Nucleus accumbens (tissue), 56 donors: Measurements from ENCODE around the gene PARK7.

ENCODE experiments used
- DNase-seq, 56 donors: peaks; one replicate each; lab custom pipeline; 2025; lab: John Stamatoyannopoulos, UW

Gene PARK7

DNA sequence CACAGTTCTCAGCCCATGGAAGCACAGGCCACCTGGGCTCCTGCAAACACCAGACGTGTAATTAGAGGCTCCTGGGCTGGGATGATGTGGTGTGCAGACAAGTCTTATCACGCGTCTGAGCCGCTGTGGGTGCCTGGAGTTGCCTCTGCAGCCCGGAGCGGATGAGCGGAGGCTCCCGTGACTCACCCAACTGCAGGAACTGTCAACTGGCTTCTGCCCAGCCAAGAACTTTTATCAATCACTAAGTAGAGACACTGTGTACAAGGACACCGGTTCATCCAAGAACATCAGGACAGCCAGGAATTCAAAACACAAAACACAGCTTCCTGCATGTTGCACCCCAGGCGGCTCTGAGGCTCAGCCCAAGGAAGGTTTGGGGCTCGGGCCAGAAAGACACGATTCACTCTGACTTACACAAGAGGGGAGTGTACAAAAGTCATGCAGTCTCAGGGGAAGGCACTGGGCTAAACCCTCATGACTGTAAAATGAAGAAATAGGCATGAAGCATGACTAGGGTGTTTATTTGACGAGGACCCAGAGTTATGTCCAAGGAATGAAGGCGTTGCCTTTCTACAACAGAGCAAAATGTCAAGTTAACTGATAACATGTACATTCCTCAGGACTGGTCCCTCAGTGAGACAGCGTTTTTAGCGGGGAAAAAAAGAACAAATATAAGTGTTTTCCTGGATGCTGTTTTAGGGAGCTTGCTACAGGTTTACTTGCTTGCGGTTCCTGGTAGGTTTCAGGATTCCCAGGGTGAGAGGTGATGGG is 43.5 kb downstream of the PARK7 start:
- DNase-seq, result peak in 13 of 56 donors; percentile 14 to 59 (median 21)

DNA sequence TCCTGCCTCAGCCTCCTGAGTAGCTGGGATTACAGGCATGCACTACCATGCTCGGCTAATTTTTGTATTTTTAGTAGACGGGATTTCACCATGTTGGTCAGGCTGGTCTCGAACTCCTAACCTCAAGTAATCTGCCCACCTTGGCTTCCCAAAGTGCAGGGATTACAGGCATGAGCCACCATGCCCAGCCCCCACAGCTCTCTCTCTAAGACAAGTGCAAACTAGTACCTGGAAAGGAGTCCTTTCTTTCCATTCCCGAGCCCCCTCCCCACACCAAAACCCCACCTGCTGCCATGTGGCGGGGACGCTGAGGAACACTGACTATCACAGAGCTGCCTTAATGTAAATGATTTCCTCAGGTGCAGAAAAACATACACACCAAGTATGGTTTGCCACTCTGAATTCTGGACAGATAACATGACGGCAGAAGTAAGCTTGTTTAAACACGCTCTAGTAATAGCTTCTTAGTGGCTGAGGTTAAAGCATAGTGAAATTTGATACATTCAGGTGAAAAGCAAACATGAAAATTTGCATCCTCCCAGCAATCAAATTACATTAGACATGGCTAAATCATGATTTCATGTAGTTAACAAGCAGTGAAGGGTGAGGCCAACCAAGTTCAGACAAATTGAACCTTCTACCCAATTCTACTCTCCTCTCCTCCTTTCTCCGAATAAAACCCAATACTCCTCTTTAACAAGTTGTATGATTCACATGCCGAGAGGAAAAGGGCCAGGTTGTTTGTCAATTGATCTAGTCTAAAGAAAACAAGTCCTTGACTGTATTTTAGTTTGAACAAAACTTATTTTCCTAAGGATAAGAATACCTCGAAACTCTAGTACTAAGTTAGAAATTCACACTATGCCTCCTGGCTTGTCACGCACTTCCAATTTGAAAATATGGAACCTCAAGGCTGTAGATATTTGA is 44.8 kb downstream of the PARK7 start:
- DNase-seq, result no peak

DNA sequence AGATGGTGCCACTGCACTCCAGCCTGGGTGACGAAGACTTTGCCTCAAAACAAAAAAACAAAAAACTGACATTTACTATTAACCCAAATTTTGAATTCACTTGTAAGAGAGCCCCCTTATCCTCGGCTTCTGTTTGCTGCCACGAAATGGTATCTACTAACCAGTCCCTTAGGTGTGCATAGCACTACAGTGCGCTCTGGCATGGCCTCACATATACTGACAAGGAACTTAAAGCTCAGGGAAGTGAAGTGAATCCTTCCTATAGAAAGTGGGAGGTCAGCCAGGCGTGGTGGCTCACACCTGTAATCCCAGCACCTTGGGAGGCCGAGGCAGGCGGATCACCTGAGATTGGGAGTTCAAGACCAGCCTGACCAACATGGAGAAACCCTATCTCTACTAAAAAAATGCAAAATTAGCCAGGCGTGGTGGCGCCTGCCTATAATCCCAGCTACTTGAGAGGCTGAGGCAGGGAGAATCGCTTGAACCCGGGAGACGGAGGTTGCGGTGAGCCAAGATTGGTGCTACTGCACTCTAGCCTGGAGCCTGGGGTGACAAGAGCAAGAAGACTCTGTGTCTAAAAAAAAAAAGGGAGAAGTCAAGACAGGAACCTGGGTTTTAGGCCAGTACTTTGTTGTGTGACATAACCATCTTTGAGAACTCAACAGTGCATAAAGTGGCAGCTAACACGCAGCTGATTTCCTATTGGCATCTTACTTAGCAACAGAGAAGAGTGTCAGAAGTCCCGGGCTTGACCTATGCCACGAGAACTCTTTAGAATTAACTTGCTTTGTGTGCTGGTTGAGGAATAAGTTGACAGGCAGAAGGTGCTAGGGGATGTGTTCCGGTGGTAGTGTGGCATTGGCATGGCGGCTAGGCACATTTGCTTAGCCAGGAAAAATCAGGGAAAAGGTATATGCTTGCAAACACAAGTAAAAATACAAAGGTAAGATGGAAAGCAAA is 47.8 kb downstream of the PARK7 start:
- DNase-seq, result no peak

DNA sequence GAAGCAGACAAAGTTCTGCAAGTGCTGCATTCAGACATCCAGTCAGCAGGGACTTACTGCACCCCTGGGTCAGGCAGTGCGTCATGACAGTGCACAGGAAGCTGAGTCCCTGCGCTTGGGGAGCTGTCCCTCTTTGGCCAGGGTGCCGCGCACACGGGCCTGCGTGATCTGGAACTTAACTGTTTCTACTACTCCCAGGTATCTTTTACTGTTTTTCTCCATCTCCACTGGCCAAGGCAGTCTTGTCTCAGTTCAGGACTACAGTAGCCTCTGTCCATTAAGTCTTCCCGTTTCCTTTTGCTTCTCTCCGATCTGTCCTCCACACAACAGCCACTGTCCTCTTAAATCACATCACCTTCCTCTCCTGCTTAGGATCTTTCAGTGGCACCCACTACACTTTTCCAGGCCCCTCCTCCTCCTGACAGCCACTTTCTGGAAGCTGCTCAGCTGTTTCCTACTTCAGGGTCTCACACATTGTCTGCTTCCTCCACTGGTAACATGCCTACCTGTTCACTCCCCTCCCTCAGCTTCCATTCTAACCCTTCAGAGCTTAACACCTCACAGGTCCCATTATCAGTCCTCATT is 48.7 kb downstream of the PARK7 start:
- DNase-seq, result no peak

DNA sequence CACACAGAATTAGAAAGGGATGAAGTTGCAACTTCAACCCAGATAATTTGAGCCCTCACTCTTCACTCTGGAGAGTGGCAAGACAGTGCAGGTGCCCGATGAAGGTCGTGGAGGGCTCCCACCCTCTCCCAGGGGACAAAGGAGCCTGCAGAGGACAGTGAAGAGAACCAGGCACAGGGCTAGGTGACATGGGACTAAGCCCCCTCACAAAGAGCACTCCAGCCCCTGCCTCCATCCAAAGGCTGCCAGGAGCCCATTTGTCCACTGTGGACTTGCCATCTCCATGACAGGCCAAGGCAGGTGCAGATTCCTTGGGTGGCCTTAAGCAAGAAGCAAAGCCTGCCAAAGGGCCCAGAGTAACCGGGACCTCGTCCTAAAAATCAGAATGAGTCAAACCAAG is 49.5 kb downstream of the PARK7 start:
- DNase-seq, result no peak

DNA sequence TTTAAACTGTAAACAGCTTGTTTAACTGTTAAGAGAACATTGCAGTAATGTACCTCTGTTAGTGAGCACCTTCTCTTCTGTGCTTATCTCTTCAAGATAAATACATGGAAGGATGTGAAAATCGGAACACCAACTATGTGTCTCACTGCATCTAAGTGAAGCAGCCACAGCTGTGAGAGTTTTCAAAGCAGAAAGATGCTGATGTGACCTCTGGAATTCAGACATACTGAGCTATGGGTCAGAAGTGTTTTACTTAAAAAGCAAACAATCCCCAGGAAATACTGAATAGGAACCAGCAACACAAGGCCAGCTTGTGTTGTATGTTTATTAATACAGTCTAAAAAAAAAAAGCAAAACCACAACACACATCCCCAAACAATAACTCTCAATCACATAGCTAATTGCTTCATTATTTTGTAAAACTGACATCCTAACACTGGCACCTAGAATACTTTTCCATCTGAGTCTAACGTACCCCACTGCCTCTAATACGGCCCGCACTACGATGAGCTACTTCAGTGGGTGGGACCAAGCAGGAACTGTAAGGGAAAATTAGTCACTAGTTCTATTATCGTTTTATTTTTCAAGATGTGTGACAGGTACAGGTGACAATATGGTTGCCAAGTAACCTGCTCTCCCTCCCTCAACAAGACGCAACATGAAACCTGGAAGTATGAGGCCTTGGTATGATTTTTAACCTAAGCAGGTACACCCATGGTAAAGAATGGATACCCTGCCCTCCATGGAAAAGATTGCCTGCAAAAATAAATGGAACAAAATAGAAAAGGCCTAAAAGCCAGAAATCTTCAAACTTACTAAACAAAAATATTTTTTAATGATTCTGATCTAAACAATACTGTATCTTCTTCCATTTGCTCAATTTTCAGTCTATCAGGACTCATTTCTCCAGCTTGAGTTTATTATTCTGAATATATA is 50.7 kb downstream of the PARK7 start:
- DNase-seq, result peak in 10 of 56 donors; percentile 8 to 41 (median 34)

DNA sequence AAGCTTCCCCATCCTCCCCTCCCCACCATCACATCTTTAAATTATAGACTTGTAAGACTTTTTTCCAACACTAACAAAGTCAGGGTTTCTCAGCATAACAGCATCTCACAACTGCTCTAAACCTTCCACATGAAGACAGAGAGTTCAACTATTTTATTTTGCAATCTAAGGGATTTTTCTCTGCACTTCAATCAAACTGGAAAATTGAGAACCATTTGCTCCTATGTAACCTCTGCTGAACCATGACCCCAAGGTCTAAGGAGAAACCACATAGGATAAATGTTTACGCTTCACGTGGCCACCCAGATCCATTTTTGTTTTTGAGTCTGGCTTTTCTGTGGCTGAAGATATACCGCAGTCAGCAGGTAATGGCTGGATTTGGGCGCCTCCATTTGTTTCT is 51.4 kb downstream of the PARK7 start:
- DNase-seq, result no peak

DNA sequence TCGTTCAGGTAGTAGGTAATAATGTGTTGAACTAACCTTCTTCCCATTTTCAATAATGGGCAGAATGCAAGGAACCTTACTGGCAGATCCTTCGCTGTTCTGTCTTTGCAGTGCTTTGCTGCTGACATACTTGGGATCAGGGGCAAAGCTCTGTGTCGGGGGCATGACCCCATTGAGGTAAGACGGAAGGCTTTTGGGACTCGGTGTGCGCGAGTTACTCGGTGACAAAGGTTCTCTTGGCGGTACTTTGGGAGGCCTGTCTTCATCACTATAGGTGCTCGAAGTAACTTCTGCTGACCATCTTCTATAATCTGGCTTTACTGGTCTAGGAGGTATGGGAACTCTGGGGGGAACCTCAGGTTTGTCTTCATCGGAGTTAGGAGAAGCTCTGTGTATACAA is 51.9 kb downstream of the PARK7 start:
- DNase-seq, result no peak

DNA sequence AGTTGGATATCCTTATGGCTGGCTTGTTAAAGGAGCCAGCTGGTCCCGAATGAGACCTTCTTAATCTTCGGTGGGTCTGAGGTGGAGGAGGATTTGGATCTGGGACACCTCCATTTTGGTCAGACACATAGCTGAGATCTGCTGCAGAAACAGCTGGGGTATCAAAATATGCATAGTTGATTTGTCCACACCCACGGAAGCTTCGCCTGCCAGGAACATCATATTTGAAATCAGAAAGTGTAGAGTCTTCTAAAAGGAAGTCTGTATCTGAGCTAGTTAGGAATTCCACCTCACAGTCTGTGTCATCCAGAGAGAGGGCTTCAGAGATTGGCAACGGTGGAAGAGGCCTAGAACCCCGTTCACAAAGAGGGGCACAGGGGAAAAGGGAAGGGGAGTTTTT is 52.3 kb downstream of the PARK7 start:
- peak in 2 of 56 donors; percentile 16 to 25 for DNase-seq

DNA sequence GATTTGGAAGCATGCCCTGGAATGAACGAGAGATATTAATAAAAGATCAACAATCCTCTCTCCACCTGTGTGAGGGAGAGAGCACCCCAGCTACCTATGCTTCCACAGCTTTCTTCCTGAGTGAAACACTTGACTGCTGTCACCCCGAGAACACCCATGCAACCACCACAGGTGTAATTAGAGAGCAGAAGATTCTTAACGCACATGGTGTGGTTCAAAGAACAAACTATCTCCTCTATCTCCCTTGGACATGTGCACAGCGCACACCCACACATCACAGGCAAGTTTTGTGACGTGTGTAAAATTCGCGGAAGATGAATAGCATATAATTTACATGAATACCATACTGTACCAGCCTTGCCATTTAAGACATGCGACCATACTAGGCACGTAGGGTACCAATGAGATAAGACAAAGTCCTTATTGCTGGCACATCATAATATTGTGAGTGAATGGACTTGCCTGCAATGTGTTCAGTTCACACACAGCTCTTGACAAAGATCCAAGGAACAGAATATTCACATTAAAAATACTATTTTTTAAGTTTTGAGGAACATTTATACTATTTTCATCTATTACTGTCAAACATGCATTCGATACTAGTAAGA is 53.0 kb downstream of the PARK7 start:
- DNase-seq, result no peak

DNA sequence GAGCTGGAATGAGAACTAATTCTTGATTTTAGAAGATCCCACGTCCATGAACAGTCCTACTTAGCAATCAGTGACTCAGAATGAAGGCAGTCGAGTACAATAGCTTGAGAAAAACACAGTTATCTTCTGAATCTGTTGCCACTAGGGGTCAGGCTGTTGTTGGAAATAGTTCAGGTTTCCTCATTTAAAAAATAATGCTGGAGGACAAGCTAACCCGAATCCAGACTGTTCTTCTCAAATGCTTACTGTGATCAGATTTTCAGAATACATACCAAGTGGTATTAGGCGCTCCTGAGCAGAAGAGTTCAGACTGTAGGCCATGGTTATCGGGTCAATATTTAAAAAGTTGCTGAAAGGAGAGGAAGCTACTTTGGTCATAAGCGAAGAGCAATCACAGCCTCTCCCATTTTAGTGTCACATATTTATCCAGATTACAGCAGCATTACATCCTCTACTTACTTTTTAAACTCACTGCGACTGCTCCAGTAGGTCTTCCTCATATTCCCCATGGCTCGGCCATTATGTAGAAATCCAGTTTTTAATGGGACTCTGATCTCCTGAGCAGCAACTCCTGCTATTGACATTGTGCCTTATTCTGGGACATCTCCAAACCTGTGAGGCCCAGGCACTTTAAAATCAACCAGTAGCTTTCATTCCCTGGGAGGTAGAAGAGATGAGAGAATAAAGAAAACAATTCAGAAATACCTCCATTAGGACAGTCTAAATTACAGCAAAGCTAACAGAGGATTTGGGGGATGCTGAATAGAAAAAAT is 53.7 kb downstream of the PARK7 start:
- DNase-seq, result peak in 31 of 56 donors; percentile 3 to 78 (median 33)

DNA sequence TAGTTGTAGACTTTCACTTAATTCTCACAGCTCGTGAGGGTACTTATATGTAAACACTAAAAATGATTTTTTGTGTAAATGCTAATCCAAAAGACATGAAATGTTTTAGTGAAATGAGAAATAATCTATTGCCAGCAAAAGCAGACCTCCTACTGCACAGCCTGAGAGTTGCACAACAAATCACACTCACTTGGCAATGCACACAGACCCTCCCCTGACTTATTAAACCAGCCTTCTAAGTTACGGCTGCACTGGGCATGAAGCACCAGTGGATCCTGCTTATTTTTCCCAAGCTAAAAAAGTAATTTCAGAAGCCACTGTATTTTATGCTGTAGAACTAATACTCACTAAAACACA is 54.3 kb downstream of the PARK7 start:
- DNase-seq, result peak in 2 of 56 donors; percentile 2 to 15

DNA sequence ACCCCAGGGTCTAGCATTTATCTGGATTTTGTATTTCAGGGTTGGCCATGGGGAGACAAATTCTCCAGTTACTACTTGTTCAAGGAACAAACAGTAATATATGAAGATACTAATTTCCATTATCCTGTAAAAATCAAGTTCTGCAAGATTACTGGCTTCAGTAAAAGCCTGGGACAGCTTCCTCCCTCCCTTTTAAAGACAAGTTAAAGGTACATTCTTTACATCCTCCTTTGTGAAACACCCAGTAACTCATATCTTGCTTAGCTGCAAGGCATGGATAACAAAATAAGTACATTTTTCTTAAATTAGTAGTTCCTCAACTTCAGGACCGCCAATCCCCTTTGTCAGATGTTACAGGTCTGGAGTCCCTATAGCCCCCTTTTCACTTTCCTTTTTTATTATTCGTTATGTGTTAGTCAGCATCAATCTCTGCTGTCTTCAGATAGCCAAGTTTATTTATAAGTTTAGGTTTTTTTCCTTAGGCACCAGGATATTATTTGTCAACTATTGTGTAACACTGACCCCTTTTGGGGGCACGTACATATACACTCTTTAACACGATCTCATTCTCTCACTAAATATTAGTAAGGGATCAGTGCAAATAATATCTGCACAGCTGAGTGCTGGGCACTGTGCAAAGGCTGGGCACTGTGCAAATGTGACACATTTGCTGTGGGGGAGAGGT is 54.8 kb downstream of the PARK7 start:
- no peak for DNase-seq

DNA sequence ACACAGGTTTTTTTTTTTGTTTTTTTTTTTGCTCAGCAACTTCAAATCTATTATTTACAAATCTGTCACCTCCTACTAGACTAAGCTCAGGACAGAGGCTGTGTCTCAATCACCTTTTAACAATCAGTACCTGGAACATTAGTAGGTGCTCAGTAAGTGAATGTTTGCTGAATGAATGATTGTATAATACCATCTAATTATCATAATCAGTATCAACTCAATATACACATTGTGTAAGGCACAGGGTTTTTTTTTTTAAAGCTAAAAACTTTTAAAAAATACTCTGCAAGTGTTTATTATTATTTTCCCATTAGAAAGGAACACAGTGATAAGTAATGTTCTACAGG is 55.4 kb downstream of the PARK7 start:
- no peak for DNase-seq

DNA sequence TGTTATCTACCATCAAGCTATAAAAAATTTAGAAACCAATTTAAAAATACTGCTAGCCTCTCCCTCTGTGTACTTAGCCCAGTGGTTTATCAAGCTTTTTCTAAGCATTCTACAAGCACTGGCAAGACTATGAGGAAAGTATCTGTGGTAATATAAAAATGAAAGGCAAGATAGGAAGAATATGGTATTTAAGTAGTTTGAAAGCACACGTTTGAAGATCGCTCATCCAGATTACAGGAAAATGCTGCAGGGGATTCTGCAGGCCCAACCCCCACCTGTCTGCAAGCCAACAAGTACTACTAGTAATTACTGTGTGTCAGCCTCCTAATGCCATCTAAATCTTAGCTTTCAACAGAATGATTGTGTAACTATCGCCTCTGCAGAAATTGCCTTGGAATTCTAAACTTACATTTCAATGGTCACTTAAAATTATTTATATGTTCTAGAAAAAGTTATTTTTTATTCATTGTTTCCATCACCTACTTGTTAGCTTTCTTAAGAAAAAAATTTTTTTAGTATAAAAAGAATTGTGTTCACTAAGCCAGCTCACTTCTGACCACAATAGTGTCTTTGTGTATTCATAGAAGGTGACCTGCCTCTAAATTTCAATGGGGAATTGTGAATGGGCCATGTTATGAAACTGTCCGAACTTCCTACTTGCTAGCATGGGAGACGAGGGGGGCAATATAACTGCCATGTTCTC is 56.1 kb downstream of the PARK7 start:
- DNase-seq, result peak in 16 of 56 donors; percentile 5 to 47 (median 18)

DNA sequence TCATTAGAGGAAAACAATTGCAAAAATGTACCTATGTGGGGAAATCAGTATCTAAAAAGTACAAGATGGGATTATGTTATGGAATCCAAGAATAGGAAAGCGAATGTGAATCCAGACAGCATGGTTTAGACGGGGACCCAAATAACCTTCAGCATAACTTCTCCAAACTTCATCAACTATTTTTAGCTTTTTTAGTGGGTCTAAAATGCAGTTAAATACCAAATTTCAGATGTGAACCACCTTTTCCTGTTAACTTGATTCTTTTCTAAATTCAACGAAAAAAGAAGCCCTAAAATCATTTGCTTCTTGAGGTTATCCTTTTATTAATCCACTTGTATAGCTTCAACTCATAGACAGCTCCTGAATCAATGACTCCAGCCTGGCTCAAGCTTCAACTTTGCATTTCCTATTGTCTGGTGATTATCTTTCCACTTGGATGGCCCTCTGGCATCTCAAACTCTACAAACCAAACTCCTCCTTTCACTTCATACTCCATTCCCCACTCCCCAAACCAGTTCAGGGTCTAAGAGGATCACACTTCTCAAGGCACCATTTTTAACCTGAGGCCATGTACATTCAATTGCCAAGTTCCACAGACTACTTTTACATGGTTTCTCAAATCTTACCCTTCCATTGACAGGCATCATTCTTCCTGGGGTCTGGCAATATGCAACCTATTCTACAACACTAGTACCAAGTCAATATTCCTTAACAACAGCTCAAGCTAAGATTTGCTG is 57.1 kb downstream of the PARK7 start:
- DNase-seq, result no peak
